Inferior parietal cortex (tissue), 1 donor: ENCODE results near the gene NPHP4.

Experiments
- DNase-seq: peaks from one replicate; pipeline ENCODE4 v3.0.0-alpha.2; 2016; ENCODE audit errors: extremely low spot score

Gene NPHP4

DNA sequence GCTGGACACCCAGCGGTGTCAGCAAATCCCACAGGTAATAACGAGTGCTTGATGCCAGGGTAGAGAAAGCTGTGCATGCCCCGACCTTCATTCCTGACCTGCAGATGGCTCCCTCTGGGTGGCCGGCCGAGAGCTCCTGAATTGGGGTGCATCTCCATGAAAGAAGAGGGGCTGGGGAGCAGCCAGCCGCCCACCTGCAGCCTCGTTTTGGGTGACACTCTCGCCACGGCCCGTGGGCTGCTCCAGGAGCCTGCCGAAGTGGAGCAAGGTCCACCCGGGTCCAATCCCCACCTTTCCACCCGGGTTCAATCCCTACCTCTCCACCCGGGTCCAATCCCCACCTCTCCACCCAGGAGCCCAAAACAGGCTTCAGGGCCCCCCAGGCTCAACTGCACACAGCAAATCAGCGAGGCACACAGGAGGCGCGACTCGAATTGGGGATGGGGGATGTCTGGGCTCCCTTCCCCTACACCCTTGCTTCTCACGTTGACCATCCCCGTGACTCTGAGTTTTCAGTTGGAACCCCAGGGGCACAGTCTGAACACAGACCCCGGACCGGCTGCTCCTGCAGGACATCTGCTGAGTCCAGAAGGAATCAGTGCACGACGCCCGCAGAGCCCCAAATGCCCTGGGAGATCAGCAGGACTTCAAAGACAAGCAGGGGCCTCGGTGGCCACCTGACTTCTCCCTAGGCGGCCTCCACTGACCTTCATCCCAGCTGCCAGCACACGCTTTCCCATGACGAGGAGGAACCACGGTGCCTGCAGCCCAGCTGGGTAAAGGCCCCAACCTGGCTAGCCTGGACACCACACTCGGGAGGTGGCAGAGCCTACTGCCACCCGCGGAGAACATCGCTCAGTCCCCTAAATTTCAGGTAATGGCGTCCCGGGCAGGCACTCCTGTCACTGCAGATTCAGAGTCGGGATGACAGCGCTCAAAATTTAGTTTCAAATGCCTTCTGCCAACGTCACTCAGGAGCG is 159.0 kb downstream of the NPHP4 start:
- no peak for DNase-seq

GRCh38 chr1:5831600-5832335 is 160.5 kb downstream of the NPHP4 start:
- no peak for DNase-seq

DNA sequence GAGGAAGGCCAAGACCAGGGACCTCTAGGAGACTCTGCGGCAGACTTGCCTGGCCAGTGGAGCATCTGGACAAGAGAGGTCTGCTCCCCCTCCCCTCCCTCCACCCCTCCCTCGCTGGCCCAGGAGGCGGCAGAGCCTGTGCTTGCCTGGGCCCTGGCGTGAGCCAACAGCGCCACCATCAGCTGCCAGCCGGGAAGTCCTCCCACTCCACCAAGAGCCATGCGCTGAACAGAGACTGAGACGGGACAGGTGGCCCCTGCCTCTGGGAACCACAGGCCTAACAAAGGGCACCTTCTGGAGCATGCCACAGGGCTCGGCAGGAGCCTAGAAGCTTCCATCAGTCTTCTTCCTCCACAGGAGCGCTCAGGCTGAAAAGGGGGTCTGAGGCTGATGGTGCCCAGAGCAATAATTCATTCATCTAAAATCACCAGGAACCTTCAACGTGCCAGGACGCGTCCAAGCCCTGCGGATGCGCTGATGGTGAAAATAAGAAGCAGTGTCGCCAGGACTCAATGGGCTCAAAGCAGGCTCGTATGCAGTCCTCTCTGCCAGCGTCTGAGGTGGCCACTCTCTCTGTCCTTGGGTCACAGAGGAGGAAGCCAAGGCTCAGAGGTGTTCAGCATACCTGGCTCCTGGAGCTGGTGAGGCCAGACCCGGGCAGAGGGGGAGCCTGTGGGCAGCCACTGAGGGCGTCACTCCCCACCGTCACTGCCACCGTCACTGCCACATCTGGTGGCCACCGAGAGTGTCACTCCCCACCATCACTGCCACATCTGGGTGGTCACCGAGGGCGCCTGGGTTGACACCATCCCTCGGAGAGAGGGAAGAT is 161.2 kb downstream of the NPHP4 start:
- peak; percentile 13 for DNase-seq

GRCh38 chr1:5829414-5829813 is 162.8 kb downstream of the NPHP4 start:
- no peak for DNase-seq

GRCh38 chr1:5828308-5828935 is 163.8 kb downstream of the NPHP4 start:
- DNase-seq = no peak

GRCh38 chr1:5827516-5827915 is 164.7 kb downstream of the NPHP4 start:
- no peak for DNase-seq

- no peak for DNase-seq
Observed at GRCh38 chr1:5826601-5827000, 165.6 kb downstream of the NPHP4 start.

DNA sequence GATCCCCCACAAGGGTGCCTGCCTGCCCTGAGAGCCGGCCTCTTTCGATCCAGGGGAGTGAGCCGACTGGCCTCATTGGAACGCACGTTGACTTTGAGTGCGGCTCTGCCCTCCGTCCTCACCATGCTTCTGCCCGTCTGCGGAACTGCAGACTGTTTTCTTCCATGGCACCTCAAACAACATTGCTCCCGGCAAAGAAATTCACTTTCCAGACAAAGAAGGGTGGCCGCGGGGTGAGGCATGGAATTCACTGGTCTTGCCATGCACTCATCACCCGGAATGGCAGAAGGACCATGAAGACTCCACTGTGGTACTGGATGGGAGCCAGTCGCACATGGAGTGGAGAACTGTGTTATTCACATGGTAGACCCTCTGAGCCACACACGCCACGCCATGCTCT is 169.5 kb downstream of the NPHP4 start:
- no peak for DNase-seq

DNA sequence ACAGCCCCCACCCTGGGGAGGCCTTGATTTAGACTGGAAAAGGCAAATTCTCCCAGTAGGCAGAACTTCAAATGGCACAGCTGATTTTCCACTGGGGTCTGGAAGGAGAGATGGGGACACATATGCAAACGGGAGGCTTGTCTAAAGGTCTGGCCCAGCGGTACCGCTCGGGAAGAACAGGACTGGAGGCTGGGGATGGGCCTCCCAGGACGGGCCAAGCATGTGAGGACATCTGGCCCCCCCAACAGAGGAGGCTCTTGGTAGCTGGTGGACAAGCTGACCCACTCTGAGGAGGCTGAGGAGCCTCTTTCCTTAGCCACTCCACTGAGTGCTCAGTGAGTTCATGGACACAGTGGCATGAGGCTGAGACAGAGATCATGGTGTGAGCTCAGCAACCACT is 170.0 kb downstream of the NPHP4 start:
- no peak for DNase-seq

GRCh38 chr1:5821540-5822176 is 170.6 kb downstream of the NPHP4 start:
- no peak for DNase-seq

- no peak for DNase-seq
Observed at GRCh38 chr1:5820026-5820421, 172.2 kb downstream of the NPHP4 start.

DNA sequence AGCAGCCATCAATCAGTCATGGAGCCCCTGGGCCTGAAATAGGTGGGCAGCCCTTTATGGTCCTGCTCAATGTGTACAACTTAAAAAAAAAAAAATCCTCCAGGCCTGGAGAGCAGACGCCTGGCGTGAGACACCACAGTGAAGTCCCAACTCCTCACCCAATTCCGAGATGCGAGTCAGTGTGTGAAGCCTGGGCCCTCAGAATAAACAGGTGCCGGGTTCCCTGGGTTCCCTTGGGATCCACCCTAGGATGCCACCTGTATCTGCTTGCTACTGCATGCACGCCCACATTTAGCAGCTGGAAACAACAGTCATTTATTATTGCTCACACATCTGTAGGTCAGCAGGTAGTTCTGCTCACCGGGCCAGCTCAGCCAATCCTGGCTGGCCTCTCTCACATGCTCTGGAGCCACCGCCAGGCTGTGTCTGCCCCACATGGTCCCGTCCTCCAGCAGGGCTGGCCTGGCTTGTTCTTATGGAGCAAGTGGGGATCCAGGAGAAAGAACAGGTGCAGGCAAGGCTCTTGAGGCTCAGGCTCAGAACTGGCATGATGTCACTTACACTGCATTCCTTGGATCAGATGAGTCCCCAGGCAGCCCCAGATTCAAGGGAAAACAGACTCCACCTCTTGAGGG is 172.7 kb downstream of the NPHP4 start:
- DNase-seq = no peak

DNA sequence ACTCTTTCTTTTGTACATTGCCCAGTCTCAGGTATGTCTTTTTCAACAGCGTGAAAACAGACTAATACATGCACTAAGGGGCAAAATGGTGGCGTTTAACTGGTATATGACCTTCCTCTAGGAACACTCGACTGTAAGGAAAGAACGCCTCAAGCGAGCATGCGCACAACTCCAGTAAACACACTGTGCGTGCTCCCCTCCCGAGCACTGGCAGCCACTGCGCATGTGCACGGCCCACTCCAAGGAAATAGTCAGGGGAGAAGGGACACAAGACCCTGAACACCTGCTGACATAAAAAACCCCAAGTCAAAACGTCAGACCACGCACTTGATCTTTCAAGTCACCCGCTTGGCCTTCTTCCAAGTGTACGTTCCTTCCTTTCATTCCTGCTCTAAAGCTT is 173.5 kb downstream of the NPHP4 start:
- DNase-seq = no peak

GRCh38 chr1:5815716-5816115 is 176.5 kb downstream of the NPHP4 start:
- DNase-seq = no peak

DNA sequence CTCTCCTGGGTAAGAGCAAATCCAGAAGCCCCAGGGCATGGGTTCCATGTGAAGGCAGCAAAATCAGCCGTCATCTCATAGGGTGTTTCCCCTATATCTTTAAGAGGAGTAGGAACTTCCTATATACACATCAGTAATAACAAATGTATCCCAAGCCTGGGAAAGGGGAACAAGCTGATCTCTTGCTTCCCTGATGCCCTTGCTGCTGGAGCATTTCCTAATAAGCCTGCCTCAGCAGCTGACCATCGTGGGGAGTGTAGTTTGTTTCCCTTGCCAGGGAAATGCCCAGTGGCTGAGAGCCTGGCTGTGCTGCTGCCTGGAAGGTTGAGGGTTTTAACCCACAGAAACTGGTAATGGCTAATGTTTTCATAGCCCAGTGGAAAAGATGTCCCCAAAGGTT is 177.0 kb downstream of the NPHP4 start:
- no peak for DNase-seq

DNA sequence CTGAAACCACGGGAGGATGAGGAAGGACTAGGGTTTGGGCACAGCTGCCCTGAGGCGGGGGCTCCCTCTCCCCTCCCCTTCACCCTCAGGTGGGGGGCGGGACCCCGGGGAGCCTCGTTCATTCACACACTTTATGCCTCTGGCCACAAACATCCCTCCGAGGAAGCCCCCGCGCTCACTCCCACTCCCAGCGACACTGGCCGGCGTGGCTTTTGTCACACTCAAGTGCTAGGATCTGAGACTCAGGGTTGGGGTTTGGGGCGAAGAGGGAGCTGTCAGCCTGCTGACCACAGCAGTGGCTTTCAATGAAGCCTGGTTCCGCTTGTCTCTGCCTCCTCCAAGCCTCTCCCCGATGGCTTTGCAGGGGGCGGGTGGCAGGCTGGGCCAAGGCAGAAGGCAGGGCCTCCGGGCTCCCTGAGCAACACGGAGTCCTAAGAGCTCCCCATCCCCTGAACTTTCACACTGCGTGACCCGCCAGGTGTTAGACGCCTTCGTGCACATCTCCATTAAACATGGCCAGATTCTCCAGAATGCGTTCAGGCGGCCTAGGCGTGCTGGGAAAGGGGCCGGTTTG is 178.1 kb downstream of the NPHP4 start:
- DNase-seq = no peak

DNA sequence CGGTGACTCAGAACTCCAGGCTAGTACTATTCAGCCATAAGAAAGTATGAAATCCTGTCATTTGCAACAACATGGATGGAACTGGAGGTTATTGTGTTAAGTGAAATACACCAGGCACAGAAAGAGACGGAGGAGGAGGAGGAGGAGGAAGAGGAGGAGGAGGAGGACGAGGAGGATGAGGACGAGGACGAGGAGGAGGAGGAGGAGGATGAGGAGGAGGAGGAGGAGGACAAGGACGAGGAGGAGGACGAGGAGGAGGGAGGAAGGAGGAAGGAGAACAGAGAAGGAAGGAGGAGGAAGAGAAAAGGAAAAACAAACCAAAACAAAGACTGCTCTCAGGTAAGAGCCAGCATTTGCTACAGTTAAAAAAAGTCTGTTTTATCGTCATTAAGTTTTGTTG is 178.7 kb downstream of the NPHP4 start:
- no peak for DNase-seq
